ENCODE data around the gene ARHGEF37.
"Not testable (repeated sequence)": the region's sequence is repeated elsewhere in the genome, so short reads cannot be mapped to it uniquely, and the experiment has no call there.

Gene ARHGEF37

DNA sequence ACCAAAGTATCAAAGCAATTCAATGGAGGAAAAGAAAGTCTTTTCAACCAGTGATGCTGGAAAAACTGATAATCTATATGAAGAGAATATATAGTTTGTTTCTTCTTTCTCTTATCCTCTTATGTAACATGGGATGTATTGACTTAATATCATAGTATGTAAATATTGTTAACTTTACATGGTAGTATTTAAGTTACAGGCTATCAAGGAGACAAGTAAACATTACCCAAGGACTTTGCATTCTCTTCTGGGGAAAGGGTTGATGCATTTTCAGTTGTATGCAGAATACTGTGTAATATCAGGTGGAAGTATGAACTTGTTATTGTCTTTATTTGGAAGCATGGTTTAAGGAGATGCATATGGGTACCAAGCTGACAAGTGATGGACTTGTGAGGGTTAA is 9.1 kb upstream of the ARHGEF37 start:
- no peak for DNase-seq

DNA sequence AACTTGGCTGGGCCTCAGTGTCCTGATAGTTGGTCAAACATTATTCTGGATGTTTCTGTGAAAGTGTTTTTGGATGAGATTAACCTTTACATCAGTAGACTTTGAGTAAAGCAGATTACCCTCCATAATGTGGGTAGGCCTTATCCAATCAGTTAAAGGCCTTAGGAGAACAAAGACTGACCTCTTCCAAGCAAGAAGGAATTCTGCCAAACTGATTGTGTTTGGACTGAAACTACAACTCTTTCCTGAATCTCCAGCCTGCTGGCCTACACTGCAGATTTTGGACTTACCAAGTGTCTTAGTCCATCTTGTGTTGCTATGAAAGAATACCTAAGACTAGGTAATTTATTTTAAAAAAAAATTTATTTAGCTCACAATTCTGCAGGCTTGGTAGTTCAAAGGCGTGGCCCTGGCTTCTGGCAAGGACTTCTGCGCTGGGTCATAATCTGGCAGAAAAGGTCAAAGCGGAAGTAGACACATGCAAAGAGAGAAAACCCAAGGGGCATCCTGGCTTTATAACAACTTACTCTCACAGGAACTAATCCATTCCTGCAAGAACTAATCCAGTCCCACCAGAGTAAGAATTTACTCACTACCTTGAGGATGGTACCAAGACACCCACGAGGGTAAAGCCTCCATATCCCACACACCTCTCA is 8.6 kb upstream of the ARHGEF37 start:
- no peak for DNase-seq

DNA sequence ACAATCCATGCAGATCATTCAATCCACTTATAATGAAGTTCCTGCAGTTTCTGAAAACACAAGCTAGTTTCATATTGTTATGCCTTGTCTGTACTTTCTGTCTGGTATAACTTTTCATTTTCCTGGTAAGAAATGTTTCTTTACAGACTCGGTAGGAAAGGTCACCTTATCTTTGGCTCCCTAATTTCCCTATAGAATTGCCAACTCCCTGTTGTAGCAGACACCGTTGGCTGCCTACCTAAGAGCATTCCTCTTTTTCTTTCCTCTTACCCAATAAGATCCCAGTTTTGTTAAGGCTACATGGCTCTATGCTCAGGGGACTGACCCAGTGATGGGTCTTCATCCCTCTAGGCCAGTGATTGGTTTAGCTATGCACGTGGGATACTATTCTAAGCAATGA is 6.2 kb upstream of the ARHGEF37 start:
- no peak for DNase-seq

DNA sequence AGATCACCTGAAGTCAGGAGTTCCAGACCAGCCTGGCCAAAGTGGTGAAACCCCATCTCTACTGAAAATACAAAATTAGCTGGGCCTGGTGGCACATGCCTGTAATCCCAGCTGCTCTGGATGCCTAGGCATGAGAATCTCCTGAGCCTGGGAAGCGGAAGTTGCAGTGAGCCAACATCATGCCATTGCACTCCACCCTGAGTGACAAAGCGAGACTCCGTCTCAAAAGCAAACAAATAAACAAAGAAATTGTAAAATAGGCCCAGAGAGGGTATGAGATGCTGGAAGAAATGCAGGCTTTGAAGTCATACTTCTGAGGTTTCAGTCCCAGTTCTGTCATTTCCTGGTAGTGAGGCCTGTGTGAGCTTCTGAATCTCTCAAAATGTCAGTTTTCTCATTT is 5.3 kb upstream of the ARHGEF37 start:
- DNase-seq, result no peak

DNA sequence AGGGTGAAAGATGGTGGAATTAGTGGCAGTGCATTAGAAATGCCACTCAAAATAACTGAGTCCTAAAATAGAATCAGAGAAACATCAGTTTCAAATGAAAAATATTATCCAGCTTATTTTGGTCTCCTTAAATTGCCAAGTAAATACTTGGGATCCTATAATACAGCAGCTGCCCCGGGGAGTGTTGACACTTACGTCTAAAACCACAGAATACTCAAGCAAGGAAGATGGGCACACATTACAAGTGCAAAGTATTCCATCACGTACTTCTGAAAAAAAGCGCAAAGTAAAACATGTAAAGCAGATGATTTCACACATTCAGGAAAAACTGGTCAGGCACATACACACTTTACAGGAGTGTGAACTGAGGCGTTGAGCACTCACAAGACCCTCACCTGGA is 2.4 kb upstream of the ARHGEF37 start:
- no peak for DNase-seq

DNA sequence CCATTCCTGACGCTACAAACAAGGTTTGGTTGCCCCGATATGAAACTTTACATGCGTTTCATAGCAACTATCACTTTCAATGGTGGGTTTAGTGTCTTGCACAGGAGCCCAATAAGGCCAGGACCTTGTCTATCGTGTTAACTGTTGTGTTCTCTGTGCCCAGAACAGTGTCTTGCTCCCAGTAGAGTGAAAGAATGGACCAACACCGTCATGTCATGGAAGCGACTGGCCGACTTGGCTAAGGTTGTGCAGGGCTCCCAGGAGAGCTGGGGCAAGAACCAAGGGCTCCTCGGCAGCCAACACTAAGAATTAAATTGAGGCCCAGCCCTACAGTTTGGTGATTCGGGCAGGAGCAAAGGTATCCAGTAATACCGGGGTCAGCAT is 498 bp upstream of the ARHGEF37 start:
- DNase-seq, result no peak

DNA sequence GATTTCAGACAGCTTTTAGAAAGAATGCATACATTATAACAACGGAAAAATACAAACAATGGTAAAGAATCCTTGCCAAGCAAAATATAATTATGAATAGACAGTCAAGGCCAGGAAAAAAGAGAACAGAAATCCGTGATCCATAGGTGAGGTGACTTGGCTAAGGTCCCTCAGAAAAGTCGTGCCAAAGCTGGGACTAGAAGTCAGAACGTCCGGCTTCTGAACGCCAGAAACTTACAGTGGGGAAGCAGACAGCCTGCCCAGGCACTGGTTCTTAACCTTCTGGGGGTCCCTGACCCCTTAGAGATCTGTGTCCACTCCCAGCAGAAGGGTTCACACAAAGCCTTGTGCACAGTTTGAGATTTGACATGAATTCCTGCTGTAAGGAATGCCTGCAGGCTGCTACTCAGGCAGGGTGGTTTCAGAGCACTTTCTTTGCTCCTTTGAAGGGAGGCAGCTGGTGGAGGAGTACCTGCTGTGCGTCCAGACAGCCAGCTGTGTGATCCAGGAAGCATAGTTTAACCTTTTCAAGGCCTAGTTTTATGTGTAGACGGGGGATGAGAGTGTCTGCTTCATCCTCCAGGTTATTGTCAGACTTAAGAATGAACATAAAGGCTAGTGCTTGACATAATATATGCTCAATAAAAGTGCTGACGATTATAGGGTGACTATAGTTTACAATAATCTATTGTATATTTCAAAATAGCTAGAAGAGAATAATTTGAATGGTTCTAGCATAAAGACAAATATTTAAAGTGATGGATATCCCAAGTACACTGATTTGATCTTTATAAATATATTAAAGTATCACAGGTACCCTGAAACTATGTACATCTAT is 852 bp downstream of the ARHGEF37 start:
- peak; percentile 68 for DNase-seq

DNA sequence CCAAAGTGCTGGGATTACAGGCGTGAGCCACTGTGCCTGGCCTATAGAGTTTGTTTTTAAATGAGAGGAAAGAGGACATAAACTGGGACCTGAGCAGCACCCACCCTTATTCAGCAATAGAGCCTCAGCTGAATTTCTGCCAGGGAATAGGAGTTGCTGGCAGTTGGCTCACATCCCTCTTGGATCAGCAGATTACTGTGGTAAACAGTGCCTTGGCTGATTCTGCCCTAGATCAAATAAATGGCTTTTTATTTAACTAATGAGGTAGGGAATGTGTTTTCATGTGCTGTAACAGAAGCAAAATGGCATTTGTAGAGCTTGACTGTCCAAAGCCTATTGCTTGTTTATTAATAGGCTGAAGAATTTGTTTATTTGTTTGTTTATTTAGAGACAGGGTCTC is 2.1 kb downstream of the ARHGEF37 start:
- DNase-seq, result no peak

DNA sequence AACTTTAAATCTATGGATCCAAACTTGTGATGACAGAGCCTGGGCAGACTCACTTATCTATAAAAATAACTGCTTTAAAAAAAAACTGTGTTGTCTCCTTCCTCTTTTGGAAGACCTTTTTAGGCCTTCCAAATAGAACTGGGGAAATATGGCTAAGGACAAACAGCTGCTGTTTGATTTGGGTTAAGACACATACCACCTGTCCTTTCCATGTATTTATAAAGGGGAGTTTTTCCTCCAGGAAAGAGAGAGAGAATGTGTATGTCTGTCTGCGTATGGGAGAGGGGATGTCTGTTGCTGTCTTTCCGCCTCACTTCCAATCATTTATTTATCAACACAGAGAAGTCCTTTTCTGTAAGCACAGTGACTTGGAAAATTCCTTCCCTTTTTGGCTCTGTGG is 2.8 kb downstream of the ARHGEF37 start:
- DNase-seq, result no peak

DNA sequence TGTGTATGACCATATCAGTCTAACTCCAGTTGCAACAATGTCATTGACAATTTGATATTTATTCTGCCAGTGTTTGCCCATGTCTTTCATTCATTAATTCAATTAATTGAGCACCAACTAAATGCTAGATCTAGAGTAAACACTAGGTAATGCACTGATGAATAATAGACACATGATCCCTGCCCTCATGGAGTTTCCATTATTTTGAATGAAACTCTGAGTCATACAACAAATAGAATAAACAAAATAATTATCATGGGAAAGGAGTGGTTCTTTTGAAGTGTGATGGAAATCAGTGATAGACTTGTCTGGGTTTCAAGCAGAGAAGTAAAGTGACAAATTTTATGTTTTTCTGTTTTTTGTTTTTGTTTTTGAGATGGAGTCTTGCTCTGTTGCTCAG is 4.6 kb downstream of the ARHGEF37 start:
- no peak for DNase-seq

DNA sequence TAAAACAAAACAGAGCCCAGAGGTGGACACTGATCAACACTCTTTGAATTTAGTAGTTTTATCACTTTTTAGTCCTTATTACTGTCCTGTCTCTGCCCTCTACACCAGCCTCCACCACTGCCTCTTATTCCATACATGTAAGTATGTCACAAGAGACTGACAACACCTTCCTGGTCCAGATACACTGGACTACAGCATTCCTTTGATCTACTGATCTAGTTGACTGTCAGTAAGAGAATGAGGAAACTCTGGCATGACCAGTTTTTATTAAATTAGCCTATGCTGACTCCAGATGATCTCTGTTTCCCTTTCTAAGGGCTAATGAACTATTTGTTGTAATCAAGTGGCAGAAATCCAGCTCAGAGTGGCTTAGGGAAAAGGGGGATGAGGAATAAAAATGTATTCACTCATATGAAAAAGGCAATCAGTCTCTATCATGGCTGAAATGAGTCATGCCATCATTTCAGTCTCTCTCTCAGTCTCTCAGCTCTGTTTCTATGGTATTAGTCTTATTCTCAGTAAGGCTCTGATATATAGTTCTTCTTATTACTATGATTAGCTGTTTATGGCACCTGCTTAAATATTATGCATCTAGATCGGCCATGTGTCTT is 5.5 kb downstream of the ARHGEF37 start:
- no peak for DNase-seq

DNA sequence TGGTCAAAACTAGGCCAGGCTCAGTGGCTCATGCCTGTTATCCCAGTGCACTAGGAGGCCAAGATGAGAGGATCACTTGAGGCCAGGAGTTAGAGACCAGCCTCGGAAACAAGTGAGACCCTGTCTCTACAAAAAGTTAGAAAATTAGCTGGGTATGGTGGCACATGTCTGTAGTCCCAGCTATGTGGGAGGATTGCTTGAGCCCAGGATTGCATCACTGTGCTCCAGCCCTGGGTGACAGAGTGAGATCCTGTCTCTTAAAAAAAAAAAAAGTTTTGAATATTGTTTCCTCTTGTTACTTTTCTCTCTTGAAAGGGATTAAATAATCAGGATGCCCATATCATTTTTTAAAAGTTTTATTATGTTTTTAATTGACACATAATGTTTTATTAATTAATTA is 7.6 kb downstream of the ARHGEF37 start:
- DNase-seq, result no peak

DNA sequence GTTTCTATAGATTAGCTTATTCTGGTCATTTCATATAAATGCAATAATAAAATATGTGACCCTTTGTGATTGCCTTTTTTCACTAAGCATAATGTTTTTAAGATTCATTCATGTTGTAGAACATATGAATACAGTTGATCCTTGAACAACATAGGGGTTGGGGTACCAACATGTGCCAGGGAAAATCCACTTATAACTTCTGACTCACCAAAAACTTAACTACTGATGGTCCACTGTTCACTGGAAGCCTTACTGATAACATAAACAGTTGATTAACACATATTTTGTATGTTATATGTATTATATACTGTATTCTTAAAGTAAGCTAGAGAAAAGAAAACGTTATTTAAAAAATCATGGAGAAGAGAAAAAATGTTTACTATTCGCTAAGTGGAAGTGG is 12.1 kb downstream of the ARHGEF37 start:
- no peak for DNase-seq

DNA sequence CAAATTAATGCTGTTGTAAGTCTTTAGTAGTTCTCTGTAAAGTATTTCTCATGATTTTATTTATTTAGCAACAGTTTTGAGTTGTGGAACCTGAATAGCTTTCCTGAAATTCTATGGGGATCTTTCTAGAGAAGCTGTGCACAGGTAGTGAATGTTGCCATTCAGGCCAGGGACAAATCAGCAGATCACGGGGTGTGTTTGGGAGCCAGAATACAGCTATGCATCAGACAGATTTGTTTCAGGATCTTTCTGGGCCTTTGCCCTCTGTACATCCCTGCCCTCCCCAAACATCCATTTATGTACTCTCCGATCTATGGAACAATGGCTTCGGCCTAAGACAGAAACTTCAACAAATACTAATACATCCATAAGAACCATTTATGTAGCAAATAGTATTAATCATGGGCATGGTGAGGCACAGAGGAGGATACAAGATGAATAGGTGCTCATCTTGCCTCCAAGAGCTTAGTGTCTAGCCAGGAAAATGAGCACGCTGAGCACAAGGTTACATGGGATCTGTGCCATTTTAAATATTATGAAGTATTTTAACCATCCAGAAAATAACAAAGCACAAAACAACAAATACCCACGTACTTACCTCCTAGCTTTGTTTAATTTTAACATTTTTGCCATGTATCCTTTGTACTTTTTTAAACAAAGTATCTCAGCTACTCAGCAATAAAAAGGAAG is 13.1 kb downstream of the ARHGEF37 start:
- DNase-seq, result no peak

DNA sequence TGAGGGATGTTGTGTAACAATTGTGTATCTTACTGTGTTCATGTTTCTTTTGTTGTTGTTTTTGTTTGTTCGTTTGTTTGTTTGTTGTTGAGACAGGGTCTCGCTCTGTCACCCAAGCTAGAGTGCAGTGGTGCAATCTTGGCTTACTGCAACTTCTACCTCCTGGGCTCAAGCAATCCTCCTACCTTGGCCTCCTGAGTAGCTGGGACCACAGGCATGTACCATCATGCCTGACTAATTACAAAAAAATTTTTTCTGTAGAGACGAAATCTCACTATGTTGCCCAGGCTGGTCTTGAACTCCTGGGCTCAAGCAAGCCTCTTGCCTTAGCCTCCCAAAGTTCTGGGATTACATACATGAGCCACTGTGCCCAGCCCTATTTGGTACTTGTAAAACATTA is 13.8 kb downstream of the ARHGEF37 start:
- DNase-seq, result not testable (repeated sequence)

DNA sequence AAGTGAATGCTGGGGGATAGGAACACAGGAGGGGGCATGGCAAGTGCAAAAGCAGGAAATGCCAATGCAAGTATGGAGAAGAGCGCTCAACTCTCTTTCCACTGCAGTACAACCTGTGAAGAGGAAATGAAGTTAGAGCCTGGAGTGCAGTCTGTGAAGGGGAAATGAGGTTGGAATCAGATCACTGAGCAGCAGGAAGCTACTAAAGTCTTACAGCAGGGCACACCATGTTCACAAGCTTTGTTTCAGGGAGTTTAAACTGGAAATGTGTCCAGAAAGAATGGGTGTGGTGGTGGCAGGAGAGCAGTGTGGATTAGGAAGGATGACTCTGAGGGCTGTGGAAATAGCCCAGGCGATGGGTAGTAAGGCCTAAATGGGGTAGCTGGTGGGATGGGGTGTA is 15.4 kb downstream of the ARHGEF37 start:
- DNase-seq, result no peak

DNA sequence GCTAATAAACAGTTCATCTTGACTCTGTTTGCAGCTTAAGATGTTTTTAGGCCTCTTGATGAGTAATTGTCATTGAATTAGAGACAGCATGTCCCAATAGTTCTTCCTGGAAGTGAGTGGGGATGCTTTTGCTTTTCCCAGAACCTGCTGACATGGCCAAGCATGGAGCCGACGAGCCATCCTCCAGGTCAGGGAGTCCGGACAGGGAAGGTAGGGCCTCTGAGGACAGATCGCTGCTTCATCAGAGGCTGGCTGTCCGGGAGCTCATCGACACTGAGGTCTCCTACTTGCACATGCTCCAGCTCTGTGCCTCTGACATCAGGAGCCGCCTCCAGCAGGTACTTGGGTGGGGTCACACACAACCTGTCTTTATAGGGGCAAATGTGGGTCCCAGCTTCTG is 16.3 kb downstream of the ARHGEF37 start:
- DNase-seq, result no peak

DNA sequence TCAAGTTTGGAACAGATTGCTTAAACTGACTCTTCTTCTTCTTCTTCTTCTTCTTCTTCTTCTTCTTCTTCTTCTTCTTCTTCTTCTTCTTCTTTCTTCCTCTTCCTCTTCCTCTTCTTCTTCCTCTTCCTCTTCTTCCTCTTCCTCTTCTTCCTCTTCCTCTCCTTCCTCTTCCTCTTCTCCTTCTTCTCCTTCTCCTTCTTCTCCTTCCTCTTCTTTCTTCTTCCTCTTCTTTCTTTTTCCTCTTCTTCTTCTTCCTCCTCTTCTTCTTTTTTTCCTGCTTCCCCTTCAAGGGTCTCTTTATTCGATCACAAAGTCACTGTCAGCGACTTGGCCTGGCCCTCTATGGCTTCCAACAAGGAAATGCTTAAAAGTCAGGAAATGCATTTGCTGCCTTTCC is 16.9 kb downstream of the ARHGEF37 start:
- not testable (repeated sequence) for DNase-seq

DNA sequence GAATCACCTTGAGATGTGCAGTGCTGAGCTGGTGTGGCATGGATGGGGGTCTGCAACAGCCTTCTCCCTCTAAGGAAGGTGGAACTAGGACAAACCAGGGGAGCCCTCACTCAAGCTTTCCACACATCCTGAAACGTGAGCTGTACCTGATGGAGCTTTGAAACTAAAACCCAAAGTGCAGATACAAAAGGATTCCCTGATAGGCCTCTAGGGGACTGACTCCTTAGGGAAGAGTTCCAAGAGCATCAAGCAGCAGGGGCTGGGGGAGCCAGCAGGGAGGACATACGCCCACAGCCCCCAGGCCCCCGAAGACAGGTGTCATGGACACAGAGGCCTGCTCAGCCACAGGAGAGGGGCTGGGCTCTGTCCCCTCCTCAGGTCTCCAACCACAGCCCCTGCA is 17.7 kb downstream of the ARHGEF37 start:
- DNase-seq, result no peak

DNA sequence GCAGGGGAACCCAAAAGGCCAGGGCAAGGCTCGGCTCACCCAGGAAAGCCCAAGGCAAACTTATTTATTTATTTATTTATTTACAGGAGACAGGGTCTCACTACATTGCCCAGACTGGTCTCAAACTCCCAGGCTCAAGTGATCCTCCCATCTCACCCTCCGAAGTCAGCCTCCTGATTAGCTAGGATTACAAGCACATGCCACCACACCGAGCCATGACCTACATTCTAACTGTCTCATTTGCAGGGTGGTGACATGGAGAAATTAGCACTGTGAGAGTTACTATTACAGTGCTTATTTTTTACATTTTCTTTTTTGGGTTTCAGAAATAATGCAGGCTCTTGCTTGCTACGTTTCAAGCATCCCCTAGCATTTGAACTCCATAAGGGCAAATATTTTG is 18.1 kb downstream of the ARHGEF37 start:
- DNase-seq, result peak; percentile 29

DNA sequence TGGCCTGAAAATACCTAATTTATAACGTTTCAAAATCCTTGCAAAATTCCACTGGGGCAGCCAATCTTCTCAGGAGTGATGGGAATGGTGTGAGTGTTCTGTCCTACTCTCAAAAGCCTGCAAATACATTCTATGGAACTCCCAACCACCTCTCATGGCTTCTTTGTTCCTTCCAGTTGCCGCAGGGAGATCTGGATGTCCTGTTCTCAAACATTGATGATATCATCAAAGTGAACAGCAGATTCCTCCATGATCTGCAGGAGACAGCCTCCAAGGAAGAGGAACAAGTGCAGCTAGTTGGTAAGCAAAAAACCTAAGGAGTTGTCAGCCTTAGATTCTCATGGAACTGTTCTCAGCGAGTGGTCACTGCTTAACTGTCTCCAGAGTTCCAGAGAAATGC is 19.6 kb downstream of the ARHGEF37 start:
- no peak for DNase-seq

DNA sequence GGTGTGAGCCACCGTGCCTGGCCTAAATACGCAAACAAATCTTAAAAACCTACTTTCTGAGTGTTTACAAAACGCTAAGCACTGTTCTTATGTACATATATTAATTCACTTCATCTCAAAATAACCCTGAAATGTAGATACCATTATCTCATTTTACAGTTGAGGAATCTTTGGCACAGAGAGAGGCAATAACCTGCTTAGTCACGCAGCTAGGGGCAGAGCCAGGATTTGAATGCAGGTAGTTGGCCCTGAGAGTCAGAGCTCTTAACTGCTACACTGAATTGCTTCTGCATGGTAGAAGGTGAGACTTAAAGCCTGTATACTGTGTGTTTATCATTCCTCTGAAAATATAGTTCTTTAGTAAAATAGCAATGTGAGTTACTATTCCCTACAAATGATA is 21.9 kb downstream of the ARHGEF37 start:
- DNase-seq, result no peak

DNA sequence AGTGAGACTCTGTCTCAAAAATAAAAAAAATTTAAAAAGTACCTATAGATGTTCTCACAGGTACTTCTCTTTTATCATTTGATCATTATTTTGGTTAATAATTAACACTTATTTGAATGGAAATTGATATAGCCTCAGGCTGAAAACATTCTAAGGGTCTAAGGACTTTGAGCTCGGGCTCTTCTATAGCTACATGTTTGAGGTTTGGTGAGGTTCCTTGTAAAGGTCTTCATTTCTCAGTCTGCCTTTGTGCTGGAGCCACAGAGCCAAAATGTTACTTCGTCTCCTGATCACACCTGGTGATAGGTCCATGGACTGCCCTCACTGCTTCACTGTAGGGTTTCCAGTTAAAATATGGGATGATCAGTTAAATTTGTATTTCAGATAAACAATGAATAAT is 22.6 kb downstream of the ARHGEF37 start:
- no peak for DNase-seq

DNA sequence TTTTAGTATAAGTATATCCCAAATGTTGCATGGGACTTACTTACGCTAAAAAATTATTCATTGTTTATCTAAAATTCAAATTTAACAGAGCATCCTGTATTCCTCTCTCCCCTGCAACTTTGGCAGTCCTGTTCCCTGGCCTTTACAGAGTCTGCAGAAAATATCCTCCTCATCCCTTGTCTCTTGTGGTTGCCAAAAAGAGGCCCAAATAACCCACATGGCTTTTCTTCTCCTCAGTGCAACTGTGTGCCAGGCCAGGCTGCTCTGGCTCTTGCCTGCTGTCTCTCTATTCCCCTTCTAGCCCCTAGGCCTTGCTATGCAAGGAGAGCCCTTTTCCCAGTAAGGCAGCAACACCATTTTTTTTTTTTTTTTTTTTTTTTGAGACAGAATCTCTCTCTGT is 23.0 kb downstream of the ARHGEF37 start:
- no peak for DNase-seq

All from eye (tissue), 1 donor.